ENCODE measurements around the gene ARMC9.

ARMC9 gene

DNA sequence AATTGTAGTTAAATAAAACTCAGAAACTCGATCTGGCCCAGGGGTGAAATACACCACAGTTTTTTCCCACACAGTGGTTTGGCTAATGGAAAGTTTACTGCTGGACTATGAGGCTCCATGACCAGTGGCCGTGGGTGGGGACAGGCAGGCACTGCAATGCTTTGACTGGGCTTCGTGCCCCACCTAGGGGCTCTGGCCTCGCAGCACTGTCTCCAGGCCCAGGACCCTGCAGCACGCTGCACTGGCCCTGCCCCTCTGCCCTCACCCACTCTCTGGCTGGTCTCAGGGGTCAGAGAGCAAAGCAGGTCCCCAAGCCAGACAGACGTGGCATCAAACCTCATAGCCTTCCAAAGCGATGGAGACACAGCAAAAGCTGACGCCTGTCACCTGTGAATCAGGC, 183.7 kb downstream of the ARMC9 start:
- no peak for DNase-seq (ENCODE audit: low spot score)

DNA sequence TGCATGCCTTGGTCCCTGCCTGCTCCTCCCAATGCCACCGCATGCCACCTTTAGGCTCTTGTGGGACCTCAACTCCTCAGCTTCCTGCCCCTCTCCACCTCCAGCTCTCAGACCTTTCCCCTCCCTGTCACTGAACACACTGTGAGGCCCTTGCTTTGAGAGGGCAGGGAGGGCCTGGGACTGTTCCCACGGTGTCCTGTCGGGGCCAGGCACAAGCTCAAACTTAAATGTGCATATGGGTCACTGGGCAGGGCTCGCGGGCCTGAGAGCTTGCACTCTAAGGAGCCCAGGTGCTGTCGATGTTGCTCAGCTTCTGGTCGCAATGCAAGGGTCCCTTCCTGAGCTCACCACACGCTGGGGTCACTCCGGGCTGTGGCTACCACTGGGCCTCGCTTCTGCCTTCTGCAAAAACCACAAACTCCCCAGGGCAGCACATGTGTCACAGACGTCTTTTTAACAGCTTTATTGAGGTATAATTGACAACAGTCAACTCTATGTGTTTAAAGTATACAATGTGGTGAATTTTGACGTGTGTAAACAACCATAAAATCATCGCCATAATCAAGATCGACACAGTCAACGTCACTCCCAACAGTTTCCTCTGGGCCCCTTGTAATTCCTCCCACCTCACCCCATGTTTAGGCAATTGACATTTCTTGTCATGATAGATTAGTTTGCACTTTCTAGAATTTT, 185.1 kb downstream of the ARMC9 start:
- no peak for DNase-seq (ENCODE audit: low spot score)

GRCh38 chr2:231384109-231384435, 185.6 kb downstream of the ARMC9 start:
- no peak for DNase-seq (ENCODE audit: low spot score)

GRCh38 chr2:231384970-231385369, 186.5 kb downstream of the ARMC9 start:
- DNase-seq (ENCODE audit: low spot score), result no peak

DNA sequence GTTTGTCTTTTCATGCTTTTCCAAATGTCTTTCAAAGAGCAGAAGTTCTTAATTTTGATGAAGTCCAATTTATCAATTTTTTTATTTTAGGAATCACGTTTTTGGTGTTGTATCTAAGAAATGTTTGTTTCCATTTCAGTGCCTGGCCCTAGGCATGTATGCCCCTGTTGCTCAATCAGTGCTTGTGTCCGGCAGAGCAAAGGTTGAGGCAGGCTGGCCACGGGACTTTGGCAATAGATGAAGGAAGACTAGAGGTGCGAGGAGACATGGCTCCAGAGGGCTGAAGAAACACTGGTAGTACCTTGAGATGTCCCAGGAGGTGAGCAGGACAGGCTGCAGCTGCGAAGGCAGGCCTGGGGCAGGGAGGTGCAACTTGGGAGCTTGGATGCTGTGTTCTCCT, 187.0 kb downstream of the ARMC9 start:
- no peak for DNase-seq (ENCODE audit: low spot score)

GRCh38 chr2:231386446-231386845, 188.0 kb downstream of the ARMC9 start:
- DNase-seq (ENCODE audit: low spot score), result peak; percentile 83

- peak; percentile 54 for DNase-seq (ENCODE audit: low spot score)
These were observed 189.7 kb downstream of the ARMC9 start for GRCh38 chr2:231387904-231388724.

DNA sequence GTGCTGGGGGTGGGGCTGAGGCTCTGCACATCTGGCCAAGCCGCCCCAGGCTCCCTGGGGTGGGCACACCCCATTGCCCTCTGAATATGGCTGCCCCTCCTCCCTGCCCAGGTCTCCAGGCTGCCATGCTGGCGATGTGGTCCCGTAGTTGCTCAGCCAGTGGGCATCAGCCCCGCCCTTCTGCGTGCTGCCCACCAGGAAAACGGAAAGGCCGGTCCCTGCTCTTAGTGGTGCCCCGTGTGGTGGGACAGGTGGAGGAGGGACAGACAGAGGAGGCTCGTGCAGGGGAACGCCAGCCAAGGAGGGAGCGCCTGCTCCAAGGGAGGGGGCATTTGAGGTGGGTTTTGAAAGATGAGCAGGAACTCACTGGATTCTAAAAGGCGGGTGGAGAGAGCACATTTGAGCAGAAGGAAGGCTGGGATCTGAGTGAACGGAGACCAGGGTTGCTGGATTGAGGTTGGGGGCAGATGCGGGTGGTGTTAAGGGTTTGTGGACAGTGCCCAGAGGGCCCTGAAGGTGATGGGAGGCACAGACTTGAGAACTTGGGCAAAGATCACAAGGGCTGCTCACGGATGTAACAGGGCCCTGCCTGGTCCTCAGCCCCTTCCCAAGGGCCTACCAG, 190.4 kb downstream of the ARMC9 start:
- no peak for DNase-seq (ENCODE audit: low spot score)

DNA sequence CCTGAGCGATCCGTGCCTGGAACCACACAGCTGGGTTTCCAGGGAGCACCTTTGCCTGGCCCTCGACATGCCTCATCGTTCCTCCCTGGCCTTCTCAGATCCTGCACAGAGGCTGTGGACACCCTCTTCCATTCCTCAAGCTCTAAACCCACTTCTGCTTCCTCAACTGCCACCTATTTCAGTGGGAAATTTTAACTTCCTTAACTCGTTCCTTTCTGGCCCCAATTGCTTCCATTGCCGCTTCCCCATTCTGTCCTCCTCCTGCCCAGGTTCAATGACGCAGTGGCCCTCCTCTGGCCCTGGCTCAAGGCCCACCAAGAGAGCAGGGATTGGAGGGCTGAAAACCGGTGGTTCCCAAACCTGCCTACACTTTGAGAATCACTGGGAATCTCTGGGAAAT, 192.2 kb downstream of the ARMC9 start:
- no peak for DNase-seq (ENCODE audit: low spot score)

DNA sequence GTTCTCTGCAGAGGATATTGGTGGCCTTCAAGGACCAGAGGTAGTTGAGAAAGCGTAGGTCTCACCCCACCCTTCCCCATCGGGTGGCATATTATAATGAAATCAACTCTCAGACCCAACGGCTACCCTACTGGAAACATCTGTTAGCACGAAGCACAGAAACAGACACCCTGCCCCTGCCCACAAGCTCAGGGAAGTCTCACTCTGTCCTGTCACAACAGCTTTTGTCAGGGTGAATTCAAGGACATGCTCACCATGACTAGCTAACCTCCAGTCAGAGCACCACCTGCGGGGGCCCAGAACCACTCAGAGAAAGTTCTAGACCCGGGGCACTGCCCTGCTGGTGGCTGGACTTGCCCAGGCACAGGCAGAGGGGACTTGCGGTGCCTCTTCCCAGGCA, 193.6 kb downstream of the ARMC9 start:
- DNase-seq (ENCODE audit: low spot score), result no peak

DNA sequence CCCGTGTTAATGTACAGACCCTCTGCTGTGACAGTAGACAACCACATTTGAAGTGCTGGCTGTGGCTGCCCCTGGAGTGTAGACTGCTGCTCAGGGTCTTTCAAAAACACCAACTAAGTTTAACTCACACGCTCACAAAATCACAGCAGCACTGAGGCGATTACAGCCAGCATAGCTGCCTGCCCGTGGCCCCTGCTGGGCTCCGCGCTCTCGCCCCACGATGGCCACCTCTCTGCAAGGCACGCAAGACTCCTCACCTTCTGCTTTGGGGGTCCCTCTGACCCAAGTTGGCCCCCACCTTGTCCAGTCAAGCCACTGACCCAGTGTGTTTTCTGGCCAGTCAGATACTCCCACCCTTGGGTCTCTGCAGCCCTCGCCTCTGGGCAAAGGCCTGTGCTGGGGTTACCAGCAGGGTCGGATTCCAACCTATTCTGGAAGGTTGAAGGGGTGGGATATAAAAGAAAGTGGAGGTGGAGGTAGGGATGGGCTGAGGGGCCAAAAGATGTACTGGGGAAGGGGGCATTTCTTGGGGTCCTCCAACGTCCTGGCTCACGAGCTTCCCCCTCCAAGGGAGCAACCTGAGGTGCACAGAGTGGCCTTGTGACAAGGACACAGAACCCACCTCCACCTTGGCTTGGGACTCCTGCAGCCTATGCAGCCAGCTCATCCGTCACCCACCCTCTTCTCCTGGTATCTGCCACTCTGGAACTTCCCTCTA, 194.2 kb downstream of the ARMC9 start:
- DNase-seq (ENCODE audit: low spot score), result no peak

GRCh38 chr2:231393149-231394131, 195.0 kb downstream of the ARMC9 start:
- DNase-seq (ENCODE audit: low spot score), result no peak

GRCh38 chr2:231394211-231395141, 196.0 kb downstream of the ARMC9 start:
- no peak for DNase-seq (ENCODE audit: low spot score)

- DNase-seq (ENCODE audit: low spot score), result no peak
These were observed 197.0 kb downstream of the ARMC9 start, which contains the start of gene B3GNT7 for GRCh38 chr2:231395188-231396057. Gene B3GNT7 (plus strand): TSS chr2:231395710. CDS start chr2:231395804, 94 bp downstream.

GRCh38 chr2:231396058-231396821, 197.8 kb downstream of the ARMC9 start:
- DNase-seq (ENCODE audit: low spot score), result peak; percentile 26

- no peak for DNase-seq (ENCODE audit: low spot score)
These were observed 198.8 kb downstream of the ARMC9 start for GRCh38 chr2:231397011-231397927.

GRCh38 chr2:231397928-231398294, 199.5 kb downstream of the ARMC9 start:
- DNase-seq (ENCODE audit: low spot score), result no peak

Measured in AG08396 (cell line).